PFSK-1 (cell line): ENCODE measurements around the gene GSK3B.

Experiments
- REST ChIP-seq, 2 experiments: IDR thresholded peaks; 2 replicates each; pipeline versions ENCODE4 v1.6.1 to v1.8.0; 2011 to 2012; ENCODE audit warnings: low read depth in 2 of 2, low read length in 2 of 2, control low read depth in 1 of 2, inconsistent platforms in 1 of 2, mild to moderate bottlenecking in 1 of 2, moderate library complexity in 1 of 2; ENCODE audit not compliant: insufficient read depth in 1 of 2
- SIN3A ChIP-seq: IDR thresholded peaks from 2 replicates; pipeline ENCODE4 v1.6.1; 2012; ENCODE audit warnings: mild to moderate bottlenecking, low read length, moderate library complexity, borderline replicate concordance; ENCODE audit not compliant: insufficient read depth

GRCh38 chr3:120095979-120096426 is 1.8 kb upstream of the GSK3B start:
- TF ChIP-seq REST (IDR thresholded peaks at IDR 0.05; ENCODE audit: insufficient read depth in 1 of 2, low read depth in 2 of 2, low read length in 2 of 2) (no peak), SIN3A (no peak)
